Immature natural killer cell (primary cell): ENCODE results near the gene TRAPPC14. TPM values are rescaled to one million over a fixed set of nuclear protein-coding genes. Genes with fewer than 3 reads are reported as not detected.
A peak's percentile ranks its signal among the peaks of the same experiment; 100 is the strongest.
"Not testable (repeated sequence)": the region's sequence is repeated elsewhere in the genome, so short reads cannot be mapped to it uniquely, and the experiment has no call there.

Source experiments
- DNase-seq, 3 donors: peaks; one replicate each; pipeline ENCODE4 v3.0.0; 2022; ENCODE audit warnings: mixed read lengths in 1 of 3
- H3K27ac Mint-ChIP-seq, 6 donors: one replicate each; pipeline ENCODE4 v1.8.0; 2020; ENCODE audit warnings: mixed read lengths in 6 of 6, mild to moderate bottlenecking in 5 of 6, inconsistent platforms in 4 of 6, moderate library complexity in 3 of 6
- H3K27me3 Mint-ChIP-seq, 3 donors: one replicate each; pipeline ENCODE4 v1.8.0; 2020 to 2021; ENCODE audit warnings: low read depth in 3 of 3, mild to moderate bottlenecking in 3 of 3, mixed read lengths in 3 of 3, moderate library complexity in 3 of 3, inconsistent platforms in 1 of 3
- H3K36me3 Mint-ChIP-seq, 3 donors: one replicate each; pipeline ENCODE4 v1.8.0; 2020; ENCODE audit warnings: mixed read lengths in 3 of 3, inconsistent platforms in 2 of 3, mild to moderate bottlenecking in 2 of 3
- H3K4me1 Mint-ChIP-seq, 2 donors: one replicate each; pipeline ENCODE4 v1.8.0; 2020; ENCODE audit warnings: inconsistent platforms in 2 of 2, mild to moderate bottlenecking in 2 of 2, mixed read lengths in 2 of 2, moderate library complexity in 1 of 2
- H3K4me3 Mint-ChIP-seq, 5 donors: one replicate each; pipeline ENCODE4 v1.8.0; 2020; ENCODE audit warnings: mild to moderate bottlenecking in 5 of 5, mixed read lengths in 5 of 5, inconsistent platforms in 3 of 5, moderate library complexity in 3 of 5
- H3K9me3 Mint-ChIP-seq, 6 donors: one replicate each; pipeline ENCODE4 v1.8.0; 2020; ENCODE audit warnings: mild to moderate bottlenecking in 6 of 6, mixed read lengths in 6 of 6, inconsistent platforms in 4 of 6, moderate library complexity in 3 of 6
- polyA plus RNA-seq, 3 donors: library from polyadenylated mRNA; unstranded; fragments of 300-500 nt; fragmentation: Illumina TruSeq; gene quantifications; one replicate each; pipeline ENCODE4 v1.2.3, GENCODE V29; 2021

The TRAPPC14 gene
- polyA plus RNA-seq, 3 donors from 2014 or later, result 0.71 to 2.9 (median 1.8) TPM

GRCh38 chr7:100182616-100183015 lies 24.1 kb upstream of the TRAPPC14 start:
- not testable (repeated sequence) for H3K36me3 Mint-ChIP-seq, H3K27ac Mint-ChIP-seq, DNase-seq, H3K27me3 Mint-ChIP-seq, H3K4me3 Mint-ChIP-seq, H3K9me3 Mint-ChIP-seq
- peaks cover 15 to 17% of the 10 kb centered on the region in 2 donors for H3K4me1 Mint-ChIP-seq

- H3K4me3 Mint-ChIP-seq, result peak overlapping the region in 2 of 5 donors; percentile 67 to 72
- peaks cover 27 to 29% of the 10 kb centered on the region in 2 donors for H3K4me1 Mint-ChIP-seq
- H3K27ac Mint-ChIP-seq, result peak overlapping the region in 2 of 6 donors; percentile 74 to 81
- not testable (repeated sequence) for H3K9me3 Mint-ChIP-seq, H3K27me3 Mint-ChIP-seq, DNase-seq, H3K36me3 Mint-ChIP-seq
Observed at GRCh38 chr7:100180084-100180483, 21.6 kb upstream of the TRAPPC14 start.

- Mint-ChIP-seq H3K27ac (peak within 1 kb of the TSS in 4 of 6 donors; percentile 30 to 81 (median 59)), H3K27me3 (peaks cover 0 to 7% (median 4%) of the 10 kb centered on the region in 3 donors), H3K36me3 (no peaks in the 10 kb centered on the region), H3K4me1 (peaks cover 27 to 29% of the 10 kb centered on the region in 2 donors), H3K4me3 (peak within 1 kb of the TSS; percentile 71 to 83 (median 78)), H3K9me3 (no peaks in the 10 kb centered on the region)
- peak; percentile 96 for DNase-seq
Observed at GRCh38 chr7:100177045-100178001, 18.8 kb upstream of the TRAPPC14 start, which contains the start of the genes GPC2 and STAG3. Gene GPC2, minus strand, starts transcription at chr7:100177381. Its CDS starts 182 bp downstream, at chr7:100177199. Gene STAG3, plus strand, starts transcription at chr7:100177918. Its CDS starts 2,639 bp downstream, at chr7:100180557.

GRCh38 chr7:100176096-100177044 lies 17.8 kb upstream of the TRAPPC14 start:
- Mint-ChIP-seq H3K27me3 (peaks cover 0 to 11% (median 4%) of the 10 kb centered on the region in 3 donors), H3K9me3 (no peaks in the 10 kb centered on the region), H3K4me1 (peaks cover 30 to 33% of the 10 kb centered on the region in 2 donors), H3K27ac (peak overlapping the region in 3 of 6 donors; percentile 30 to 81 (median 38)), H3K4me3 (peak overlapping the region; percentile 71 to 83 (median 78)), H3K36me3 (no peaks in the 10 kb centered on the region)
- no peak for DNase-seq

- H3K4me1 Mint-ChIP-seq, result peaks cover 27 to 29% of the 10 kb centered on the region in 2 donors
- peaks cover 0 to 2% (median 0%) of the 10 kb centered on the region in 6 donors for H3K9me3 Mint-ChIP-seq
- no peaks in the 10 kb centered on the region for H3K36me3 Mint-ChIP-seq
- H3K4me3 Mint-ChIP-seq, result peak overlapping the region in 4 of 5 donors; percentile 2 to 67 (median 29)
- H3K27me3 Mint-ChIP-seq, result peaks cover 5 to 14% (median 8%) of the 10 kb centered on the region in 3 donors
- no peak for DNase-seq
- peak overlapping the region in 2 of 6 donors; percentile 23 to 77 for H3K27ac Mint-ChIP-seq
Observed at GRCh38 chr7:100175296-100175935, 16.9 kb upstream of the TRAPPC14 start.

- peaks cover 25 to 28% of the 10 kb centered on the region in 2 donors for H3K4me1 Mint-ChIP-seq
- no peaks in the 10 kb centered on the region for H3K36me3 Mint-ChIP-seq
- H3K9me3 Mint-ChIP-seq, result peaks cover 0 to 2% (median 0%) of the 10 kb centered on the region in 6 donors
- no peak overlapping the region for H3K27ac Mint-ChIP-seq
- H3K27me3 Mint-ChIP-seq, result peaks cover 8 to 16% (median 12%) of the 10 kb centered on the region in 3 donors
- no peak for DNase-seq
- no peak overlapping the region for H3K4me3 Mint-ChIP-seq
Observed at GRCh38 chr7:100174582-100174981, 16.1 kb upstream of the TRAPPC14 start.

GRCh38 chr7:100173806-100174495 lies 15.4 kb upstream of the TRAPPC14 start:
- DNase-seq, result no peak
- Mint-ChIP-seq H3K4me3 (no peak overlapping the region), H3K27me3 (peaks cover 8 to 17% (median 17%) of the 10 kb centered on the region in 3 donors), H3K9me3 (peaks cover 0 to 2% (median 0%) of the 10 kb centered on the region in 6 donors), H3K27ac (no peak overlapping the region), H3K36me3 (no peaks in the 10 kb centered on the region), H3K4me1 (peaks cover 25 to 28% of the 10 kb centered on the region in 2 donors)

GRCh38 chr7:100171840-100172239 lies 13.3 kb upstream of the TRAPPC14 start:
- peaks cover 0 to 2% (median 0%) of the 10 kb centered on the region in 6 donors for H3K9me3 Mint-ChIP-seq
- peaks cover 15 to 34% (median 23%) of the 10 kb centered on the region in 3 donors for H3K27me3 Mint-ChIP-seq

GRCh38 chr7:100171087-100171681 lies 12.7 kb upstream of the TRAPPC14 start:
- Mint-ChIP-seq H3K9me3 (peaks cover 0 to 2% (median 0%) of the 10 kb centered on the region in 6 donors), H3K4me1 (peaks cover 26 to 31% of the 10 kb centered on the region in 2 donors), H3K36me3 (no peaks in the 10 kb centered on the region), H3K27ac (no peak overlapping the region), H3K27me3 (peaks cover 22 to 39% (median 29%) of the 10 kb centered on the region in 3 donors), H3K4me3 (peak overlapping the region; percentile 65 to 81 (median 73))
- DNase-seq, result peak; percentile 38 to 40 (median 39)

More at GRCh38 chr7:100171840-100172239, 13.3 kb upstream of the TRAPPC14 start:
- DNase-seq, result no peak
- Mint-ChIP-seq H3K36me3 (no peaks in the 10 kb centered on the region), H3K4me1 (peaks cover 26 to 37% of the 10 kb centered on the region in 2 donors), H3K4me3 (peak overlapping the region; percentile 27 to 73 (median 65)), H3K27ac (peak overlapping the region in 1 of 6 donors; percentile 55)

- Mint-ChIP-seq H3K27me3 (peaks cover 24 to 41% (median 31%) of the 10 kb centered on the region in 3 donors), H3K27ac (peak overlapping the region in 1 of 6 donors; percentile 7), H3K36me3 (no peaks in the 10 kb centered on the region), H3K9me3 (peaks cover 0 to 2% (median 0%) of the 10 kb centered on the region in 6 donors), H3K4me3 (peak overlapping the region; percentile 65 to 81 (median 66)), H3K4me1 (peaks cover 26 to 31% of the 10 kb centered on the region in 2 donors)
- DNase-seq, result no peak
Observed at GRCh38 chr7:100170101-100170897, 11.8 kb upstream of the TRAPPC14 start.

- DNase-seq, result no peak
- H3K9me3 Mint-ChIP-seq, result peaks cover 0 to 2% (median 0%) of the 10 kb centered on the region in 6 donors
- no peaks in the 10 kb centered on the region for H3K36me3 Mint-ChIP-seq
- H3K4me3 Mint-ChIP-seq, result peak overlapping the region in 3 of 5 donors; percentile 8 to 71 (median 67)
- H3K27me3 Mint-ChIP-seq, result peaks cover 24 to 41% (median 30%) of the 10 kb centered on the region in 3 donors
- H3K4me1 Mint-ChIP-seq, result peaks cover 26 to 31% of the 10 kb centered on the region in 2 donors
- no peak overlapping the region for H3K27ac Mint-ChIP-seq
Observed at GRCh38 chr7:100169147-100169850, 10.8 kb upstream of the TRAPPC14 start.
